HepG2 (cell line): ENCODE results near the gene RAMP3. TPM values are rescaled to one million over a fixed set of nuclear protein-coding genes. Genes with fewer than 3 reads are reported as not detected.

Experiments
- ATAC-seq: fragments of 200-7000 bp; cut with Tn5 transposase; 3 replicates; pipeline ENCODE4 v1.9.1; 2020; ENCODE audit warnings: mild to moderate bottlenecking, moderate library complexity
- BruUV-seq: library from RNA; stranded (reverse); fragments of 400-500 nt; replicated peaks from 2 replicates; lab custom pipeline; 2021; lab: Mats Ljungman, UMichigan
- CTCF ChIA-PET: fragments of 300-600 bp; formaldehyde crosslinking; extraction: SDS; loops from one replicate; lab custom pipeline; 2021; ENCODE audit warnings: low total read pairs, inconsistent platforms, low intra/inter-chr PET ratio; lab: Yijun Ruan, JAX
- POLR2A ChIA-PET: fragments of 350-600 bp; sonication (Branson Sonifier 250); formaldehyde crosslinking; loops from one replicate; lab custom pipeline; 2020; ENCODE audit warnings: antibody characterized with exemption, inconsistent platforms; lab: Yijun Ruan, JAX
- DNase-seq: peaks from one replicate; pipeline ENCODE4 v3.0.0-alpha.2; 2015; ENCODE audit warnings: low spot score
- FAIRE-seq: peaks from 3 replicates; lab custom pipeline; 2011; peaks lifted over from hg19 to GRCh38; lab: Jason Lieb, UNC
- H2AFZ ChIP-seq: one replicate; pipeline ENCODE4 v1.6.1; 2011; ENCODE audit warnings: low read length, inconsistent platforms
- H3K27ac ChIP-seq: fragments of 300-600 bp; 3 replicates; pipeline ENCODE4 v1.8.0; 2011; ENCODE audit warnings: mixed run types, mild to moderate bottlenecking, mixed read lengths, low read length, inconsistent platforms; ENCODE audit not compliant: insufficient read depth; ENCODE audit errors: extremely low read length
- H3K27me3 ChIP-seq, 2 experiments: fragments of 200-600 bp in 1 of 2; 2 replicates in 1 of 2; 3 replicates in 1 of 2; pipeline versions ENCODE4 v1.6.0 to v1.8.0; 2011; ENCODE audit warnings: low read length in 2 of 2, mild to moderate bottlenecking in 2 of 2, moderate library complexity in 2 of 2, inconsistent platforms in 1 of 2; ENCODE audit not compliant: insufficient read depth in 2 of 2, control insufficient read depth in 1 of 2
- H3K36me3 ChIP-seq, 2 experiments: fragments of 200-600 bp in 1 of 2; replicated peaks in 1 of 2; 2 replicates in 1 of 2; 3 replicates in 1 of 2; pipeline versions ENCODE4 v1.5.1 to v1.8.0; 2011; ENCODE audit warnings: low read length in 2 of 2, inconsistent platforms in 1 of 2; ENCODE audit not compliant: insufficient read depth in 2 of 2, control insufficient read depth in 1 of 2
- H3K4me1 ChIP-seq: 2 replicates; pipeline ENCODE4 v1.5.1; 2012; ENCODE audit warnings: low read length, inconsistent platforms; ENCODE audit not compliant: insufficient read depth
- H3K4me2 ChIP-seq: 2 replicates; pipeline ENCODE4 v1.6.0; 2011; ENCODE audit warnings: low read depth, low read length, inconsistent platforms
- H3K4me3 ChIP-seq, 3 experiments: fragments of 200-600 bp in 1 of 3; sonication (generic), shearing (Covaris generic) in 1 of 3; replicated peaks in 1 of 3; 2 replicates each; pipeline ENCODE4 v1.5.1; 2011 to 2016; ENCODE audit warnings: low read length in 3 of 3, inconsistent platforms in 2 of 3, low read depth in 2 of 3, mild to moderate bottlenecking in 2 of 3, control low read depth in 1 of 3, mixed read lengths in 1 of 3; ENCODE audit not compliant: insufficient read depth in 1 of 3
- H3K79me2 ChIP-seq: one replicate; pipeline ENCODE4 v1.6.1; 2011; ENCODE audit warnings: low read length, inconsistent platforms; ENCODE audit not compliant: insufficient read depth
- H3K9ac ChIP-seq: 2 replicates; pipeline ENCODE4 v1.6.0; 2011; ENCODE audit warnings: mild to moderate bottlenecking, low read depth, low read length, inconsistent platforms; ENCODE audit not compliant: insufficient read depth
- H3K9me3 ChIP-seq: 2 replicates; pipeline ENCODE4 v1.5.1; 2012; ENCODE audit warnings: mild to moderate bottlenecking, low read length
- H4K20me1 ChIP-seq: 2 replicates; pipeline ENCODE4 v1.6.0; 2011; ENCODE audit warnings: inconsistent platforms, mild to moderate bottlenecking, low read length, moderate library complexity; ENCODE audit not compliant: insufficient read depth
- CREB1 ChIP-seq, 2 experiments: fragments of 450-650 bp in 1 of 2; IDR thresholded peaks; 2 replicates each; pipeline ENCODE4 v1.6.1; 2016 to 2017; ENCODE audit warnings: control low read depth in 1 of 2, mild to moderate bottlenecking in 1 of 2, missing compliant biosample characterization in 1 of 2, missing genetic modification characterization in 1 of 2
- NKX3-1 ChIP-seq: sonication (generic); formaldehyde crosslinking; IDR thresholded peaks from 2 replicates; pipeline ENCODE4 v1.5.0; 2020; ENCODE audit warnings: missing genetic modification reagents
- RAD21 ChIP-seq: fragments of 450-650 bp; formaldehyde crosslinking; IDR thresholded peaks from 2 replicates; pipeline ENCODE4 v1.5.0; 2020; ENCODE audit warnings: mild to moderate bottlenecking
- RAD51 ChIP-seq: fragments of 450-650 bp; IDR thresholded peaks from 2 replicates; pipeline ENCODE4 v1.6.1; 2016; ENCODE audit warnings: borderline replicate concordance
- RBM22 ChIP-seq: fragments of 200-400 bp; formaldehyde crosslinking; optimal IDR thresholded peaks from 2 replicates; pipeline ENCODE3; 2017; ENCODE audit warnings: mild to moderate bottlenecking, low read length, moderate library complexity
- SMARCE1 ChIP-seq: fragments of 450-650 bp; IDR thresholded peaks from 2 replicates; pipeline ENCODE4 v1.6.1; 2017; ENCODE audit warnings: borderline replicate concordance
- STAG1 ChIP-seq: sonication (generic); formaldehyde crosslinking; IDR thresholded peaks from 2 replicates; pipeline ENCODE4 v1.4.0; 2020; ENCODE audit warnings: missing genetic modification reagents
- ZNF614 ChIP-seq: IDR thresholded peaks from 2 replicates; pipeline ENCODE4 v1.6.1; 2018; ENCODE audit warnings: missing biosample characterization, missing genetic modification reagents, inconsistent platforms, borderline replicate concordance
- WGBS: methylation state at CpG from one replicate; pipeline ENCODE4 v1.1.6; 2017; ENCODE audit warnings: low lambda C conversion rate; 5-methylcytosine and 5-hydroxymethylcytosine counted together
- in situ Hi-C: cut with HindIII; loops from 2 replicates; pipeline ENCODE4 v1.10.0; 2017; ENCODE audit warnings: low pct_unique_long_range_greater_than_20kb; ENCODE audit not compliant: extremely low pct_ligation_motif_present
- intact Hi-C: fragments of 100-400 bp; cut with micrococcal nuclease; formaldehyde crosslinking; loops from one replicate; pipeline ENCODE4 v1.10.0; 2022; ENCODE audit not compliant: unreplicated experiment
- polyA plus RNA-seq, 8 experiments: library from polyadenylated mRNA; depleted of rRNA in 3 of 8; stranded (reverse) in 7 of 8; unstranded in 1 of 8; fragments of >200 nt; fragmentation: Illumina TruSeq in 4 of 8; extraction: Trizol in 4 of 8; gene quantifications; 2 replicates each; pipeline versions ENCODE4 v1.2.1 to v1.2.3, GENCODE V29; 2011 to 2016; ENCODE audit warnings: low read depth in 4 of 8, missing spikeins in 1 of 8, mixed read lengths in 1 of 8; ENCODE audit not compliant: insufficient read depth in 1 of 8
- total RNA-seq, 5 experiments: library from RNA; depleted of rRNA; stranded (reverse); fragments of >200 nt; fragmentation: Illumina TruSeq; extraction: Trizol; gene quantifications; 2 replicates each; pipeline ENCODE4 v1.2.3, GENCODE V29; 2016; ENCODE audit warnings: low read depth in 1 of 5
- TF ChIP-seq, protein P1 (sequence below): sonication (generic); formaldehyde crosslinking; IDR thresholded peaks from 2 replicates; pipeline ENCODE4 v1.4.0; 2020; ENCODE audit warnings: missing genetic modification reagents
- TF ChIP-seq, protein P2 (sequence below): sonication (generic); formaldehyde crosslinking; IDR thresholded peaks from 2 replicates; pipeline ENCODE4 v1.5.0; 2020; ENCODE audit warnings: mild to moderate bottlenecking, missing genetic modification reagents, moderate library complexity
- TF ChIP-seq, protein P3 (sequence below), 2 experiments: sonication (generic) in 1 of 2; formaldehyde crosslinking in 1 of 2; IDR thresholded peaks; 2 replicates each; pipeline versions ENCODE4 v1.4.0 to v1.6.1; 2018 to 2020; ENCODE audit warnings: missing genetic modification reagents in 2 of 2, borderline replicate concordance in 1 of 2, low read depth in 1 of 2, mild to moderate bottlenecking in 1 of 2, missing biosample characterization in 1 of 2

The RAMP3 gene
- total and polyA plus RNA-seq, 2 of the 13 experiments (the other 11 are each of a cell fraction or from before 2014, with no cell fraction given) = not detected

DNA sequence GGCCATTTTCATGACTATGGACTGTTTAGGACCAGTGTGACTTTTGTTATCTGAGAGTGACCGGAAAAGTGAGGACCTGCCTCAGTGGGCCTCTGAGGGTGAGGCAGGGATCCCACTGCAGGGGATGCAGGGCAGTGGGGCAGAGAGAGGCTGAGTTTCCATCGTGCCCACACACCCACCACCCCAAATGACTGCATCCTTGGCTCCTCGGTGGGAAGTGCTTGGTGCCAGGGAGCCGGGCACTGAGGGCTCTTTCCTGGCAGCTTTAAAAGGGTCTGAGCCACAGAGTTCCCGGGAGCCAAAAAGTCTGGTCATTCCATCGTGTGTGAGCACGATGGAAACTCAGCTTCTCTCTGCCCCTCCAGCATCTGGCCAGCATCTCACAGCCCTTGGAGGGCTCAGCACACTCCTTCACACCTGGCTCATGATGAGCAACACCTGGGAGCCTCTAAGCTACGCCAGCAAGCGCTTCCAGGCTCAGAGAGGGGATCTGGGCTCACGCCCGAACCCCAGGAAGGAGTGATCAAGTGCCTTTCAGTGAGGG, 59.1 kb downstream of the RAMP3 start (continued):
- TF ChIP-seq SMARCE1 = no peak
- TF ChIP-seq, protein P1, sequence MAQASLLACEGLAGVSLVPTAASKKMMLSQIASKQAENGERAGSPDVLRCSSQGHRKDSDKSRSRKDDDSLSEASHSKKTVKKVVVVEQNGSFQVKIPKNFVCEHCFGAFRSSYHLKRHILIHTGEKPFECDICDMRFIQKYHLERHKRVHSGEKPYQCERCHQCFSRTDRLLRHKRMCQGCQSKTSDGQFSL (CRISPR knock-in tag) = no peak
- no peak for TF ChIP-seq RBM22
- no peak for TF ChIP-seq CREB1 (IDR thresholded peaks at IDR 0.05)
- no peak for TF ChIP-seq CREB1 (CRISPR knock-in tag; IDR thresholded peaks at IDR 0.05)

DNA sequence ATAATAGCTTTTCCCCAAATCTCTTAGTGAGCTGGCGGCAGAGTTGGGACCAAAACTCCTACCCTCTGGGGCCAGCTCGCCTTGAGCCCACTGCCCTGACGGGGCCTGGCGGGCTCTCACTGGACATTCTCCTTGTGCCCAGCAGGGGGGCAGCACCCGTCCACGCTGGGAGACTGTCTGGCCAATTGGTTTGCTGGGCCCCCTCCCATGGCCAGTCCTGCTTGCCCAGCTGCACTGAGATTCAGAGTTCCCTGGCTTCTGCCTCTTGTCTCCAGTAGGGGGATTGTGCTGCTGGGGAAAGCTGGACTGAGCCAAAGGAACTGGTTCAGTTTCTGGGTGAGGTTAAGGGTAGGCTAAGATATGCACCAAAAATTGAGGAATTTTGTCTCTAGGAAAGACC, 59.8 kb downstream of the RAMP3 start:
- no TSS peak for BruUV-seq
- Histone ChIP-seq H3K4me1 (no peaks in the 10 kb centered on the region), H3K27me3 (peaks cover 0 to 41% of the 10 kb centered on the region in 2 experiments; a peak in 3 of 5 replicates), H4K20me1 (no peaks in the 10 kb centered on the region), H3K79me2 (no peaks in the 10 kb centered on the region), H3K9ac (no peak overlapping the region), H3K9me3 (no peaks in the 10 kb centered on the region), H2AFZ (no peak overlapping the region), H3K4me2 (no peak overlapping the region), H3K36me3 (no peaks in the 10 kb centered on the region), H3K4me3 (no peak overlapping the region), H3K27ac (no peak overlapping the region)
- DNase-seq = peak; percentile 5
- CTCF ChIA-PET = no interaction called here
- POLR2A ChIA-PET = no interaction called here
- intact Hi-C loops = no loop called here
- in situ Hi-C loops = no loop called here
- ATAC-seq = peak; percentile 94
- WGBS = 0% methylated on average over 3 of the region's 6 CpGs
- no peak for FAIRE-seq
- TF ChIP-seq RAD21 (CRISPR knock-in tag) (0 out of 2 replicates have a peak, but pooled peaks have one; percentile 8), ZNF614 (no peak), NKX3-1 (CRISPR knock-in tag) (no peak), RAD51 (no peak), STAG1 (CRISPR knock-in tag) (peak; percentile 33; the same call in 1 of the 2 replicates)
- TF ChIP-seq, protein P2, sequence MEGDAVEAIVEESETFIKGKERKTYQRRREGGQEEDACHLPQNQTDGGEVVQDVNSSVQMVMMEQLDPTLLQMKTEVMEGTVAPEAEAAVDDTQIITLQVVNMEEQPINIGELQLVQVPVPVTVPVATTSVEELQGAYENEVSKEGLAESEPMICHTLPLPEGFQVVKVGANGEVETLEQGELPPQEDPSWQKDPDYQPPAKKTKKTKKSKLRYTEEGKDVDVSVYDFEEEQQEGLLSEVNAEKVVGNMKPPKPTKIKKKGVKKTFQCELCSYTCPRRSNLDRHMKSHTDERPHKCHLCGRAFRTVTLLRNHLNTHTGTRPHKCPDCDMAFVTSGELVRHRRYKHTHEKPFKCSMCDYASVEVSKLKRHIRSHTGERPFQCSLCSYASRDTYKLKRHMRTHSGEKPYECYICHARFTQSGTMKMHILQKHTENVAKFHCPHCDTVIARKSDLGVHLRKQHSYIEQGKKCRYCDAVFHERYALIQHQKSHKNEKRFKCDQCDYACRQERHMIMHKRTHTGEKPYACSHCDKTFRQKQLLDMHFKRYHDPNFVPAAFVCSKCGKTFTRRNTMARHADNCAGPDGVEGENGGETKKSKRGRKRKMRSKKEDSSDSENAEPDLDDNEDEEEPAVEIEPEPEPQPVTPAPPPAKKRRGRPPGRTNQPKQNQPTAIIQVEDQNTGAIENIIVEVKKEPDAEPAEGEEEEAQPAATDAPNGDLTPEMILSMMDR (CRISPR knock-in tag) = peak; percentile 28
- TF ChIP-seq, protein P3, sequence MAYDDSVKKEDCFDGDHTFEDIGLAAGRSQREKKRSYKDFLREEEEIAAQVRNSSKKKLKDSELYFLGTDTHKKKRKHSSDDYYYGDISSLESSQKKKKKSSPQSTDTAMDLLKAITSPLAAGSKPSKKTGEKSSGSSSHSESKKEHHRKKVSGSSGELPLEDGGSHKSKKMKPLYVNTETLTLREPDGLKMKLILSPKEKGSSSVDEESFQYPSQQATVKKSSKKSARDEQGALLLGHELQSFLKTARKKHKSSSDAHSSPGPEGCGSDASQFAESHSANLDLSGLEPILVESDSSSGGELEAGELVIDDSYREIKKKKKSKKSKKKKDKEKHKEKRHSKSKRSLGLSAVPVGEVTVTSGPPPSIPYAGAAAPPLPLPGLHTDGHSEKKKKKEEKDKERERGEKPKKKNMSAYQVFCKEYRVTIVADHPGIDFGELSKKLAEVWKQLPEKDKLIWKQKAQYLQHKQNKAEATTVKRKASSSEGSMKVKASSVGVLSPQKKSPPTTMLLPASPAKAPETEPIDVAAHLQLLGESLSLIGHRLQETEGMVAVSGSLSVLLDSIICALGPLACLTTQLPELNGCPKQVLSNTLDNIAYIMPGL (CRISPR knock-in tag; IDR thresholded peaks at IDR 0.05; ENCODE audit: borderline replicate concordance in 1 of 2, low read depth in 1 of 2) = no peak
